ENCODE data around the gene STXBP5. TPM values are rescaled to one million over a fixed set of nuclear protein-coding genes. Genes with fewer than 3 reads are reported as not detected.

STXBP5 gene
- total and polyA plus RNA-seq, 9 of the 15 experiments (the other 6 are each of a cell fraction or from before 2014, with no cell fraction given), result 23.3 to 172 (median 71.5) TPM

DNA sequence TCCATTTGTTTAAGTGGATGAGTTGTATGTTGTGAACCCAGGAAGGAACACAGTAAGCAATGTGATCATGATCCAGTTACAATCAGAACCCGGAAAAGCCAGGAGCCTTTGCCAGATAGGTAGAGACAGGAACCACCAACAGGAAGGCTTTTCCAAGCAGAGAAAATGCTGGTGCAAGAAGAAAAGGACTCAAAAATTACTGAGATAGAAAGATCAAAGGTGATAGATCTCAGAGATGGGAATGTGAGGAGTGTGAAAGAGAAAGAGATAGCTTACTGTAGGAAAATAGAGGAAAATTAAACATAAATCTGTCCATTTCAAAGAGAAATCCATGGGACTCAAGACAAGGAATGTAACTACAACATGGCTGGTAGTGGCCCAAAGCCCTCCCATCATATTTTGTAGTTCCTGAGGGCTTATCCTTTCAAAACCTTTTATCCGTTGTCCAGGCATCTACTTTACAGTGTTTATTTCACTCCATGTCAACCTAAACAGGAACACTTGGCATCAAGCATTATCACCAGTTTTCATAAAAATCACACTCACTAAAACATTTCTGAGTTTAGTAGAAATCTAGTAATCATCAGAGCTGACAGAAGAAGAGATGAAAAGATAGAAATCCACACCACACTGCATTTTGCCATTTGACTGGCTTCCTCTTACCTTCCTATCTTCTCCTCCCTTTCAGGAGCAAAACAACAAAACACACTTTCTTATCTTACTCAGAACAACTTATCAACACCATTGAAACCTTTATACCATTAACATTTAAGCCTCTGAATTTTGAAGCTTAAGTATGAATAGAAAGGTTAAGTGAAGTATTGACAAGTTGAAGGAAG, 44.5 kb upstream of the STXBP5 start (continued):
- TF ChIP-seq SMAD1 (IDR thresholded peaks at IDR 0.05; ENCODE audit: low read depth, low read length, partially characterized antibody), result no peak
- TF ChIP-seq TCF3 (CRISPR knock-in tag; IDR thresholded peaks at IDR 0.05), result no peak
- TF ChIP-seq MAFK (IDR thresholded peaks at IDR 0.05; ENCODE audit: low read length), result no peak
- no peak for TF ChIP-seq TCF7L2 (IDR thresholded peaks at IDR 0.05; ENCODE audit: low read depth, low read length)
- TF ChIP-seq HMG20A (CRISPR knock-in tag; conservative IDR thresholded peaks at IDR 0.05), result no peak
- TF ChIP-seq, protein P1, sequence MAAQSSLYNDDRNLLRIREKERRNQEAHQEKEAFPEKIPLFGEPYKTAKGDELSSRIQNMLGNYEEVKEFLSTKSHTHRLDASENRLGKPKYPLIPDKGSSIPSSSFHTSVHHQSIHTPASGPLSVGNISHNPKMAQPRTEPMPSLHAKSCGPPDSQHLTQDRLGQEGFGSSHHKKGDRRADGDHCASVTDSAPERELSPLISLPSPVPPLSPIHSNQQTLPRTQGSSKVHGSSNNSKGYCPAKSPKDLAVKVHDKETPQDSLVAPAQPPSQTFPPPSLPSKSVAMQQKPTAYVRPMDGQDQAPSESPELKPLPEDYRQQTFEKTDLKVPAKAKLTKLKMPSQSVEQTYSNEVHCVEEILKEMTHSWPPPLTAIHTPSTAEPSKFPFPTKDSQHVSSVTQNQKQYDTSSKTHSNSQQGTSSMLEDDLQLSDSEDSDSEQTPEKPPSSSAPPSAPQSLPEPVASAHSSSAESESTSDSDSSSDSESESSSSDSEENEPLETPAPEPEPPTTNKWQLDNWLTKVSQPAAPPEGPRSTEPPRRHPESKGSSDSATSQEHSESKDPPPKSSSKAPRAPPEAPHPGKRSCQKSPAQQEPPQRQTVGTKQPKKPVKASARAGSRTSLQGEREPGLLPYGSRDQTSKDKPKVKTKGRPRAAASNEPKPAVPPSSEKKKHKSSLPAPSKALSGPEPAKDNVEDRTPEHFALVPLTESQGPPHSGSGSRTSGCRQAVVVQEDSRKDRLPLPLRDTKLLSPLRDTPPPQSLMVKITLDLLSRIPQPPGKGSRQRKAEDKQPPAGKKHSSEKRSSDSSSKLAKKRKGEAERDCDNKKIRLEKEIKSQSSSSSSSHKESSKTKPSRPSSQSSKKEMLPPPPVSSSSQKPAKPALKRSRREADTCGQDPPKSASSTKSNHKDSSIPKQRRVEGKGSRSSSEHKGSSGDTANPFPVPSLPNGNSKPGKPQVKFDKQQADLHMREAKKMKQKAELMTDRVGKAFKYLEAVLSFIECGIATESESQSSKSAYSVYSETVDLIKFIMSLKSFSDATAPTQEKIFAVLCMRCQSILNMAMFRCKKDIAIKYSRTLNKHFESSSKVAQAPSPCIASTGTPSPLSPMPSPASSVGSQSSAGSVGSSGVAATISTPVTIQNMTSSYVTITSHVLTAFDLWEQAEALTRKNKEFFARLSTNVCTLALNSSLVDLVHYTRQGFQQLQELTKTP (IDR thresholded peaks at IDR 0.05; ENCODE audit: low read depth in 1 of 2, partially characterized antibody in 2 of 2), result peak in 1 of 2 experiments; percentile 74
- no peak for TF ChIP-seq U2AF1 (optimal IDR thresholded peaks at IDR 0.05; ENCODE audit: low read depth, low read length)
- peak; percentile 38; the same call in 1 of the 2 replicates for TF ChIP-seq PTTG1 (tag; IDR thresholded peaks at IDR 0.05; ENCODE audit: low read depth)
- no peak for TF ChIP-seq FOXK1 (CRISPR knock-in tag; IDR thresholded peaks at IDR 0.05; ENCODE audit: borderline replicate concordance)
- no peak for TF ChIP-seq JUNB (CRISPR knock-in tag; conservative IDR thresholded peaks at IDR 0.05)
- TF ChIP-seq ZC3H8 (IDR thresholded peaks at IDR 0.05), result no peak
- TF ChIP-seq SREBF1 (IDR thresholded peaks at IDR 0.05; ENCODE audit: borderline replicate concordance, low read depth, low read length), result no peak
- no peak for TF ChIP-seq BDP1 (IDR thresholded peaks at IDR 0.05; ENCODE audit: insufficient read depth, insufficient read length)
- peak; percentile 46; the same call in 1 of the 2 replicates for TF ChIP-seq NBN (IDR thresholded peaks at IDR 0.05; ENCODE audit: low read depth)
- TF ChIP-seq MCM5 (IDR thresholded peaks at IDR 0.05; ENCODE audit: low read depth), result no peak
- TF ChIP-seq, protein P2, sequence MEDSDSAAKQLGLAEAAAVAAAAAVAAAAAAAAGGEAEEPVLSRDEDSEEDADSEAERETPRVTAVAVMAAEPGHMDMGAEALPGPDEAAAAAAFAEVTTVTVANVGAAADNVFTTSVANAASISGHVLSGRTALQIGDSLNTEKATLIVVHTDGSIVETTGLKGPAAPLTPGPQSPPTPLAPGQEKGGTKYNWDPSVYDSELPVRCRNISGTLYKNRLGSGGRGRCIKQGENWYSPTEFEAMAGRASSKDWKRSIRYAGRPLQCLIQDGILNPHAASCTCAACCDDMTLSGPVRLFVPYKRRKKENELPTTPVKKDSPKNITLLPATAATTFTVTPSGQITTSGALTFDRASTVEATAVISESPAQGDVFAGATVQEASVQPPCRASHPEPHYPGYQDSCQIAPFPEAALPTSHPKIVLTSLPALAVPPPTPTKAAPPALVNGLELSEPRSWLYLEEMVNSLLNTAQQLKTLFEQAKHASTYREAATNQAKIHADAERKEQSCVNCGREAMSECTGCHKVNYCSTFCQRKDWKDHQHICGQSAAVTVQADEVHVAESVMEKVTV (CRISPR knock-in tag; IDR thresholded peaks at IDR 0.05), result 0 out of 2 replicates have a peak, but pooled peaks have one; percentile 6
- TF ChIP-seq, protein P3, sequence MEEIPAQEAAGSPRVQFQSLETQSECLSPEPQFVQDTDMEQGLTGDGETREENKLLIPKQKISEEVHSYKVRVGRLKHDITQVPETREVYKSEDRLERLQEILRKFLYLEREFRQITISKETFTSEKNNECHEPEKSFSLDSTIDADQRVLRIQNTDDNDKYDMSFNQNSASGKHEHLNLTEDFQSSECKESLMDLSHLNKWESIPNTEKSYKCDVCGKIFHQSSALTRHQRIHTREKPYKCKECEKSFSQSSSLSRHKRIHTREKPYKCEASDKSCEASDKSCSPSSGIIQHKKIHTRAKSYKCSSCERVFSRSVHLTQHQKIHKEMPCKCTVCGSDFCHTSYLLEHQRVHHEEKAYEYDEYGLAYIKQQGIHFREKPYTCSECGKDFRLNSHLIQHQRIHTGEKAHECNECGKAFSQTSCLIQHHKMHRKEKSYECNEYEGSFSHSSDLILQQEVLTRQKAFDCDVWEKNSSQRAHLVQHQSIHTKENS (CRISPR knock-in tag; IDR thresholded peaks at IDR 0.05), result no peak
- no peak for TF ChIP-seq IRF2 (CRISPR knock-in tag; IDR thresholded peaks at IDR 0.05)
- no peak for TF ChIP-seq E2F4 (CRISPR knock-in tag; IDR thresholded peaks at IDR 0.05; ENCODE audit: low read depth)

Data from K562 (cell line).